Neural cell (in vitro differentiated cells): ENCODE measurements around the gene EPS15.

ENCODE experiments used
- EP300 ChIP-seq: fragments of 450-650 bp; conservative IDR thresholded peaks from 2 replicates; pipeline ENCODE4 v1.6.1; 2014; ENCODE audit warnings: antibody characterized with exemption, mild to moderate bottlenecking, moderate library complexity; ENCODE audit not compliant: poor library complexity, severe bottlenecking
- EZH2 ChIP-seq: fragments of 200-600, 300-800 bp; shearing (Covaris generic), sonication (generic); IDR thresholded peaks from 2 replicates; pipeline ENCODE4 v1.6.1; 2014; ENCODE audit warnings: antibody characterized with exemption, low read length, borderline replicate concordance, mild to moderate bottlenecking; ENCODE audit not compliant: insufficient read depth, poor library complexity, severe bottlenecking
- MXI1 ChIP-seq: fragments of 450-650 bp; conservative IDR thresholded peaks from 2 replicates; pipeline ENCODE4 v1.6.1; 2014; ENCODE audit warnings: antibody characterized with exemption, mild to moderate bottlenecking; ENCODE audit not compliant: poor library complexity, severe bottlenecking
- POLR2AphosphoS5 ChIP-seq: IDR thresholded peaks from 2 replicates; pipeline ENCODE4 v1.6.1; 2012
- RAD21 ChIP-seq: fragments of 450-650 bp; conservative IDR thresholded peaks from 2 replicates; pipeline ENCODE4 v1.6.1; 2014; ENCODE audit warnings: antibody characterized with exemption, mild to moderate bottlenecking, moderate library complexity
- SMC3 ChIP-seq: fragments of 450-650 bp; conservative IDR thresholded peaks from 2 replicates; pipeline ENCODE4 v1.6.1; 2014; ENCODE audit warnings: antibody characterized with exemption, mild to moderate bottlenecking, moderate library complexity; ENCODE audit not compliant: poor library complexity
- TAF1 ChIP-seq: IDR thresholded peaks from 2 replicates; pipeline ENCODE4 v1.6.1; 2012; ENCODE audit warnings: low read depth
- TF ChIP-seq, protein P1 (sequence below): fragments of 450-650 bp; IDR thresholded peaks from 2 replicates; pipeline ENCODE4 v1.5.1; 2014; ENCODE audit warnings: antibody characterized with exemption, mild to moderate bottlenecking, moderate library complexity; ENCODE audit not compliant: poor library complexity, severe bottlenecking

DNA sequence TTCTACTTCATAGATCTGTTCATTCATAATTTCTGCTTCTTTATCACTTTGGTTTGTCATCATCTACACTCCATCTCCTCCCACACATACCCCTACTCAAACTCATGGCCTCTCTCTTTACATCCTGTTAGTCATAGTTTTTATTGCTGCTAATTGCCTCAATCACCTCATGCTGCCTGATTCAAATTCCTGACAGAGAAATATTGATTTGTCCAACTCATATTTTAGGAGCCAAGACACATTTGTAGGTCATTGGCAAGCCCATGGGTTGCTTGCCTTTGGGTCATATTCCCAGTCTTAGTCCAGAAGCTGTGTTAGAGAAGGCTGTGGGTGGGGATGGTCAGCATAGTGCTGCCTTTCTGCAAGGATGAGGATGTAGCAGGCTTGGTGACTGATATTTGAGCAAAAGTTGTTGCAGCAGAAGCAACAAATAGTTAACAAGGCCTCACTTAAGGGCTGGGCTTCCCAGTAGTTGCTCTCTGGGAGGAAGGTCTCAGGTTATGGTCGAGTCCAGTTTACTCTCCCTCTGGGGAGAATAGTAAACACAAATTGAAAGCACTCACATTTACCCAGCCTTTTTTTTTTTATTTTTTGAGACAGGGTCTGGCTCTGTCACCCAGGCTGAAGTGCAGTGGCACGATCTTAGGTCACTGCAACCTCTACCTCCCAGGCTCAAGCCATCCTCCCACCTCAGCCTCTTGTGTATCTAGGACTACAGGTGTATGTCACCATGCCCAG lies 22.4 kb upstream of the EPS15 start:
- TF ChIP-seq, protein P1, sequence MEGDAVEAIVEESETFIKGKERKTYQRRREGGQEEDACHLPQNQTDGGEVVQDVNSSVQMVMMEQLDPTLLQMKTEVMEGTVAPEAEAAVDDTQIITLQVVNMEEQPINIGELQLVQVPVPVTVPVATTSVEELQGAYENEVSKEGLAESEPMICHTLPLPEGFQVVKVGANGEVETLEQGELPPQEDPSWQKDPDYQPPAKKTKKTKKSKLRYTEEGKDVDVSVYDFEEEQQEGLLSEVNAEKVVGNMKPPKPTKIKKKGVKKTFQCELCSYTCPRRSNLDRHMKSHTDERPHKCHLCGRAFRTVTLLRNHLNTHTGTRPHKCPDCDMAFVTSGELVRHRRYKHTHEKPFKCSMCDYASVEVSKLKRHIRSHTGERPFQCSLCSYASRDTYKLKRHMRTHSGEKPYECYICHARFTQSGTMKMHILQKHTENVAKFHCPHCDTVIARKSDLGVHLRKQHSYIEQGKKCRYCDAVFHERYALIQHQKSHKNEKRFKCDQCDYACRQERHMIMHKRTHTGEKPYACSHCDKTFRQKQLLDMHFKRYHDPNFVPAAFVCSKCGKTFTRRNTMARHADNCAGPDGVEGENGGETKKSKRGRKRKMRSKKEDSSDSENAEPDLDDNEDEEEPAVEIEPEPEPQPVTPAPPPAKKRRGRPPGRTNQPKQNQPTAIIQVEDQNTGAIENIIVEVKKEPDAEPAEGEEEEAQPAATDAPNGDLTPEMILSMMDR, result no peak
- TF ChIP-seq EZH2 (no peak), EP300 (no peak), POLR2AphosphoS5 (no peak), MXI1 (no peak), TAF1 (no peak), RAD21 (no peak), SMC3 (no peak)
